Measurements from ENCODE around the gene ZNF431.

ZNF431 gene

GRCh38 chr19:21110183-21110582, 31.7 kb upstream of the ZNF431 start:
- H3K27ac ChIP-seq (ENCODE audit: low read depth, low read length): no peak overlapping the region
- H3K79me2 ChIP-seq (ENCODE audit: control insufficient read depth, low read length): no peaks in the 10 kb centered on the region
- peaks cover 16% of the 10 kb centered on the region for H3K36me3 ChIP-seq (ENCODE audit: control insufficient read depth, low read length)
- H3F3A ChIP-seq (ENCODE audit: control insufficient read depth, insufficient read depth): no peaks in the 10 kb centered on the region
- no peaks in the 10 kb centered on the region for H3K27me3 ChIP-seq (ENCODE audit: control insufficient read depth, low read length)
- no peaks in the 10 kb centered on the region for H4K20me1 ChIP-seq (ENCODE audit: control insufficient read depth, insufficient read depth, low read depth, low read length)
- no peak overlapping the region for H3K4me2 ChIP-seq (ENCODE audit: low read length)
- TF ChIP-seq EZH2phosphoT487 (IDR thresholded peaks at IDR 0.05; ENCODE audit: borderline replicate concordance, low read length): no peak
- TF ChIP-seq, protein P1, sequence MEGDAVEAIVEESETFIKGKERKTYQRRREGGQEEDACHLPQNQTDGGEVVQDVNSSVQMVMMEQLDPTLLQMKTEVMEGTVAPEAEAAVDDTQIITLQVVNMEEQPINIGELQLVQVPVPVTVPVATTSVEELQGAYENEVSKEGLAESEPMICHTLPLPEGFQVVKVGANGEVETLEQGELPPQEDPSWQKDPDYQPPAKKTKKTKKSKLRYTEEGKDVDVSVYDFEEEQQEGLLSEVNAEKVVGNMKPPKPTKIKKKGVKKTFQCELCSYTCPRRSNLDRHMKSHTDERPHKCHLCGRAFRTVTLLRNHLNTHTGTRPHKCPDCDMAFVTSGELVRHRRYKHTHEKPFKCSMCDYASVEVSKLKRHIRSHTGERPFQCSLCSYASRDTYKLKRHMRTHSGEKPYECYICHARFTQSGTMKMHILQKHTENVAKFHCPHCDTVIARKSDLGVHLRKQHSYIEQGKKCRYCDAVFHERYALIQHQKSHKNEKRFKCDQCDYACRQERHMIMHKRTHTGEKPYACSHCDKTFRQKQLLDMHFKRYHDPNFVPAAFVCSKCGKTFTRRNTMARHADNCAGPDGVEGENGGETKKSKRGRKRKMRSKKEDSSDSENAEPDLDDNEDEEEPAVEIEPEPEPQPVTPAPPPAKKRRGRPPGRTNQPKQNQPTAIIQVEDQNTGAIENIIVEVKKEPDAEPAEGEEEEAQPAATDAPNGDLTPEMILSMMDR (IDR thresholded peaks at IDR 0.05; ENCODE audit: low read depth, low read length, poor library complexity, severe bottlenecking): no peak
- no peaks in the 10 kb centered on the region for H3K4me1 ChIP-seq (ENCODE audit: control insufficient read depth, low read length)
- peaks cover 4% of the 10 kb centered on the region; the same call in 1 of the 2 replicates for H3K9me3 ChIP-seq (ENCODE audit: control insufficient read depth, insufficient read depth, low read length)
- no peak overlapping the region for H3K4me3 ChIP-seq (ENCODE audit: low read length)
- no peaks in the 10 kb centered on the region for H3K9me2 ChIP-seq (replicated peaks; ENCODE audit: control insufficient read depth, low read length)

- H3K9me2 ChIP-seq (replicated peaks; ENCODE audit: control insufficient read depth, low read length): no peaks in the 10 kb centered on the region
- no peaks in the 10 kb centered on the region for H3K27me3 ChIP-seq (ENCODE audit: control insufficient read depth, low read length)
- H3K4me3 ChIP-seq (ENCODE audit: low read length): no peak overlapping the region
- TF ChIP-seq EZH2phosphoT487 (IDR thresholded peaks at IDR 0.05; ENCODE audit: borderline replicate concordance, low read length): no peak
- TF ChIP-seq, protein P1 (IDR thresholded peaks at IDR 0.05; ENCODE audit: low read depth, low read length, poor library complexity, severe bottlenecking): no peak
- H3K4me1 ChIP-seq (ENCODE audit: control insufficient read depth, low read length): no peaks in the 10 kb centered on the region
- no peaks in the 10 kb centered on the region for H3K79me2 ChIP-seq (ENCODE audit: control insufficient read depth, low read length)
- peaks cover 32% of the 10 kb centered on the region for H3K36me3 ChIP-seq (ENCODE audit: control insufficient read depth, low read length)
- H3F3A ChIP-seq (ENCODE audit: control insufficient read depth, insufficient read depth): no peaks in the 10 kb centered on the region
- H4K20me1 ChIP-seq (ENCODE audit: control insufficient read depth, insufficient read depth, low read depth, low read length): no peaks in the 10 kb centered on the region
- no peak overlapping the region for H3K4me2 ChIP-seq (ENCODE audit: low read length)
- H3K27ac ChIP-seq (ENCODE audit: low read depth, low read length): no peak overlapping the region
- peaks cover 9% of the 10 kb centered on the region; the same call in 1 of the 2 replicates for H3K9me3 ChIP-seq (ENCODE audit: control insufficient read depth, insufficient read depth, low read length)
Measured at GRCh38 chr19:21115430-21115829, 26.4 kb upstream of the ZNF431 start.

DNA sequence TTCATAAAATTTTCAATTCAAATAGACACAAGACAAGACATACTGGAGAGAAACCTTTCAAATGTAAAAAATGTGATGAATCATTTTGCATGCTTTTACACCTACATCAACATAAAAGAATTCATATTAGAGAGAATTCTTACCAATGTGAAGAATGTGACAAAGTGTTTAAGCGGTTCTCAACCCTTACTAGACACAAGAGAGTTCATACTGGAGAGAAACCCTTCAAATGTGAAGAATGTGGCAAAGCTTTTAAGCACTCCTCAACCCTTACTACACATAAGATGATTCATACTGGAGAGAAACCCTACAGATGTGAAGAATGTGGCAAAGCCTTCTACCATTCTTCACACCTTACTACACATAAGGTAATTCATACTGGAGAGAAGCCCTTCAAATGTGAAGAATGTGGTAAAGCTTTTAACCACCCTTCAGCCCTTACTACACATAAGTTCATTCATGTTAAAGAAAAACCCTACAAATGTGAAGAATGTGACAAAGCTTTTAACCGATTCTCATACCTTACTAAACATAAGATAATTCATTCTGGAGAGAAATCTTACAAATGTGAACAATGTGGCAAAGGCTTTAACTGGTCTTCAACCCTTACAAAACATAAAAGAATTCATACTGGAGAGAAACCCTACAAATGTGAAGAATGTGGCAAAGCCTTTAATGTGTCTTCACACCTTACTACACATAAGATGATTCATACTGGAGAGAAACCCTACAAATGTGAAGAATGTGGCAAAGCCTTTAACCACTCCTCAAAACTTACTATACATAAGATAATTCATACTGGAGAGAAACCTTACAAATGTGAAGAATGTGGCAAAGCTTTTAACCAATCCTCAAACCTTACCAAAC, 24.6 kb upstream of the ZNF431 start:
- Histone ChIP-seq H3K4me3 (ENCODE audit: low read length) (no peak overlapping the region), H3F3A (ENCODE audit: control insufficient read depth, insufficient read depth) (no peaks in the 10 kb centered on the region), H4K20me1 (ENCODE audit: control insufficient read depth, insufficient read depth, low read depth, low read length) (no peaks in the 10 kb centered on the region), H3K79me2 (ENCODE audit: control insufficient read depth, low read length) (no peaks in the 10 kb centered on the region), H3K4me2 (ENCODE audit: low read length) (no peak overlapping the region), H3K9me3 (ENCODE audit: control insufficient read depth, insufficient read depth, low read length) (peaks cover 9% of the 10 kb centered on the region; the same call in 1 of the 2 replicates), H3K9me2 (replicated peaks; ENCODE audit: control insufficient read depth, low read length) (no peaks in the 10 kb centered on the region), H3K27me3 (ENCODE audit: control insufficient read depth, low read length) (no peaks in the 10 kb centered on the region), H3K36me3 (ENCODE audit: control insufficient read depth, low read length) (peaks cover 32% of the 10 kb centered on the region), H3K27ac (ENCODE audit: low read depth, low read length) (no peak overlapping the region), H3K4me1 (ENCODE audit: control insufficient read depth, low read length) (no peaks in the 10 kb centered on the region)
- TF ChIP-seq EZH2phosphoT487 (IDR thresholded peaks at IDR 0.05; ENCODE audit: borderline replicate concordance, low read length): no peak
- TF ChIP-seq, protein P1 (IDR thresholded peaks at IDR 0.05; ENCODE audit: low read depth, low read length, poor library complexity, severe bottlenecking): no peak
